NCI-H2196 (cell line): ENCODE data around the gene TRNAU1AP.
"Not testable (repeated sequence)": the region's sequence is repeated elsewhere in the genome, so short reads cannot be mapped to it uniquely, and the experiment has no call there.

ENCODE experiments used
- DNase-seq: peaks from one replicate; lab custom pipeline; 2025; ENCODE audit not compliant: unreplicated experiment; lab: John Stamatoyannopoulos, UW

Gene TRNAU1AP

DNA sequence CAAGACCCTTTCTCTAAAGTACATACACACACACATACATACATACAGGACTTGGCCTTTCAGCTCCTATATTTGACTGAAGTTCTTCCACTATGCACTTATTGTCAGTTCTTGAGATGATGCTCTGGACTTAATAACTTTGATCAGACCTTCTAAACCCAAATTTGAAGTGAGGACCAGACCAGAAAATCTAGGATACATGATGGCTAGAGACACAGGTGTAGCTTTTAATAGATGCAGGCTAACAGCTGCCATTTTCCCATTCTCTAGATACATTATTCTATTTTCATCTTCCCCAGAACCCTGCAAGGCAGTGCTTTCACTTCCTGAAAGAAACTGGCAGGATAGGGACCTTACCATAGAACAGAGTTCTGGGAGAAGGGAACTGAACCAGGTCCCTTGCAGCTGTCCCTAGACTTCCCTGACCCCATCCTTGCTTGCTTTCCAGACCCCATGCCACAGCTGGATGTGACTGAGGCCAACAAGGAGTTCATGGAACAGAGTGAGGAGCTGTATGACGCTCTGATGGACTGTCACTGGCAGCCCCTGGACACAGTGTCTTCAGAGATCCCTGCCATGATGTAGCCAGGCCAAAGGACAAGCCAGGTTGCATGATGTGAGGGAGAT lies 24.3 kb downstream of the TRNAU1AP start:
- DNase-seq = no peak

DNA sequence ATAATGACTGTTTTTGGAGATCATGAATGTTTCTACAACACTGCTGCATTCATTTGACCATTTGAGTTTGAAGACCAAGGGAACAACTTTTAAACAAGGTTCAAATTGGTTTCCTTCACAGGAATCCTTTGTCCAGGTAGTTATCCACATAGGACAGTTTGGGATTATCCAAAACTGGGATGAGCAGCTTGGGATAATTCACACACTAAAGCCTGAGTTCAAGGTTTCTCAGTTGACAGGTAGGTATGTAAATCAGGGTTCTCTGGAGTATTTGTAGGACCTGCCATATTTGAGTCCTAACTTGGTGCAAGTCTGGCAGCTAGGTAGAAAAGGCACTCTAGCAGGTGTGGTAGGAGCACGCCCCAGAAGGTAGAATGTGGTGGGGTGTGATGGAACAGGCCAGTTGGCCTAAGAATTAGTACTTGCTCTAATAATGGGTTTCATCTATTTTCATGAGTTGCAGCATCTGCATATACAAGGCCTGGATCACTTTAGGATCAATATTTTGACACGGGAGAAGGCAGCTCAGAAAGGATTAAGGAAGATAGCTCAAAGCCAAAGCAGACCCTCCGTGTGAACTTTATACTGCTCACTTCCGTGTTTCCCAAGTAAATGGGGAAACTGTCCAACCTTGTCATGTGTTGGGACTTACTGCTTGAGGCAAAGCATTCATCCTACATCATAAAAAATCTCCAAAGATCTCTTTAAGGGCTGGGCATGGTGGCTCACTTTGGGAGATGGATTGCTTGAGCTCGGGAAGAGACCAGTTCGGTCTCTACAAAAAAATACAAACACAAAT lies 25.1 kb downstream of the TRNAU1AP start:
- DNase-seq = no peak

DNA sequence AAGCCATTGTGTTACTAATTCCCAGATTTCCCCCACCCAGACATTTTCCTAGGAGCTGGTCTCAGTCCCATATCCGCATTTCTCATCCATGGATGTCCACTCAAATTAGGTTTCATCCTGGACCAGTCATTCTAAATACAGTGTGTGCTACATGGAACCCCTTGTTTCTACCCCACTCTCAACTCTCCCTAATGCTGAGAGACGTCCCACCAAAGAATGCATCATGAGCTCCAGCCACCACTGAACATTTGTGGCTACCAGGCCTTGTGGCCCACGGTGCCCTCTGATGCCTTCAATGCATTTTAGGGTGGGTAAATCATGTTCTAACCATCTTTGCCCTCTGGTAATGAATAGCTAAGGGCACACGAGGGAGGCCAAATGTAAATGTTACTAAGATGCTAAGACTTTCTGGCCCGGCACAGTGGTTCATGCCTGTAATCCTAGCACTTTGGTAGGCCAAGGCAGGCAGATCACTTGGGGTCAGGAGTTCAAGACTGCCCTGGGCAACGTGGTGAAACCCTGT lies 25.9 kb downstream of the TRNAU1AP start:
- DNase-seq = no peak

DNA sequence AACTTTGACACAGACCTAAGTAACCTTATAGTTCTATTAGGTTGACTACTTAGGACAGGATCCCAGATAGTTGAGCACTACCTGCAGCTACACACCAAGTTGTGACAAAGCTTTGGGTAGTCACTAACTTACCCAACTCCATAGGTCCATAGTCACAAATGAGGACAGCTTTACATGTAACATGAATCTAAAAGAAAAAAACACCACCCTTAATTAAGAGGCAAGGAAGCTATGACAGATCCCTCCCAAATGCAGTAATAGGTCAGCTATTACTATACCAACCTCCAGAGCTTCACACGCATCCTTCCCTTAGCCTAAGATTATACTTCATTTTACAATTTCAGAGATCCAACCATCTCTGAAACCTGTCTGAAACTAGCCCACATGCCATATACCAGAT lies 26.5 kb downstream of the TRNAU1AP start:
- DNase-seq = no peak

DNA sequence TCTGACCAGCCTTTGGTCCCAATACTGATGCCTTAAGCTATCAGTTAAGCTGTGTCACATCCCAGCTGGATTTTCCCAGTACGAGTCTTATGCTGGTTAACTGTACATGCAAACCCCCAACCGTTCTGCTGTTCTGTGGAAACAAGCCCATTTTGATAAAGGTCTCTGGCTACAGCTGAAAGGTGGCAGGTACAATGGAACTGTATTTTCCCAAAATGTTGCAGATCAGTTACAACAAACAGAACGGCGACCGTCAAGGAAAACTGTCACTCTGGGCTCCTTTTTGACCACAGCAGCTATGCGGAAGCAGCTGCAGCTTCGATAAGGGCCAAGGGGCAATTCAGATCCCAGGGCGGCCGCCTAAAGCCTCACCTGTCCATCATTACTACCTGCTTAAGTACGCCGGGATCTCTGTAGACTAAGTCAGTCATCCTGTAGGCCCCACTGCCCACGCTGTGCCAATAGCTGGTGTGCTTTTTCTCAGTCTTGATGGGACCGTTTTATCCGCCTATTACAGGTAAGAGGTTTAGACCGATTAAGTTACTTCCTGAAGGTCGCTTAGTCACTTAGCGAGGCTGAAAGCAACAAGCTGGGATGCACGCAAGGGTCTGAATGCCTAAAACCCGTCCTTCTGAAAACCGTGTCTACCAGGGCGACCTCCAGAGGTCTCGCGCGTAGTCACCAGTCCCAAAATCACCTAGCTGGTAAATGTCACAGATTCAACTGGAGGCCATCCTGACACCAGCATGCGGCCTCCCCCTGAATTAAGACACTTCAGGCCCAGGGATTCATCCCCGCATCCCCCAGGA lies 28.0 kb downstream of the TRNAU1AP start:
- peak; percentile 43 for DNase-seq

DNA sequence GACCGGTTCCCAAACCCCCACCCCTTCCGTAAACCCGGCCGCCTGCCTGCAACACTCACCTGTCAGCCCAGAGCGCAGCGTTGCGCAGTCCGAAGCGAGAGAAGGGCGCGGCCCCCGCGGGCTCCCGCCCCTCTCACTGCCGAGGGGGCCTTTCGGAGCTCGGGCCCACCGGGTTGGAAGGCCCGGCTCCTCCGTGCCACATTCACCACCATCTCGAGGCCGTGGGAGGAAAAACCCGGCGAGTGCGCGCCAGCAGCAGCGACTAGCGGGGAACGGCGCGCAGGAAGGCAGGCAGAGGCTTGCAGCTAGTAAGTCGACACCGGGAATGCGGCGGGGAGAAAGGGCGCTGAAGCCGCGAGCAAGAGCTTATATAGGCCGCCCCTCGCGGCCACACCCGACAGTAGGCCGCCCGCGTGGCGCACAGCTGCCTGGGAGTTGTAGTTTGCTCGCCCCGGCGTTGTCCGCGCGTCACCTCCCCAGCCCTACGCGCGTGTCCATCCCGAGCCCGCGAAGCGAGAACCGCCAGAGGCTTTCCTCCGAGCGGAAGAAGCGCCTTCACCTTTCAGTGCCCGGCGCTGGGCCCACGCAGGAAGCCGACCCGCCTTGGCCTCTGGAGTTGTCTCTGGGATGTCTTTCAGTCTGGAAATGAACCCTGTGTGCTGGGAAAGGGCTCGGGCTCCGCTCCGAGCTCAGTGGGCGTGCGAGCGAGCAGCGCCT lies 28.8 kb downstream of the TRNAU1AP start:
- DNase-seq = peak; percentile 95

DNA sequence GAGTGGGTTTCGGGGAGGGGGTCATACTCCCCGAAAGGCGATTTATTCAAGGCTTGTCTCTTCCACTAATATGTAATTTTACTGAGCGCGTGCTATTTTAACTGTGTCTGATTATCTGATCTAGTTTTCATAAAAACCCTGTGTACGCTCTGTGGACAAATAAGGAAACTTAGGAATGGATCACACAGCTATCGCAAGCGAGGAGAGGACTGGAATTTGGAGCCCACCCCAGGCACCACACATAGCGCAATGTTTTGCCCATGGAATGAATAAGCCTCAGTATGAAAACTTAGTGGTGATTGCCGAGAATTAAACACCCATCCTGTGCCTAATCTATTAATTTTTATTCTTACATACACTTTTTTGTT lies 29.3 kb downstream of the TRNAU1AP start:
- no peak for DNase-seq

DNA sequence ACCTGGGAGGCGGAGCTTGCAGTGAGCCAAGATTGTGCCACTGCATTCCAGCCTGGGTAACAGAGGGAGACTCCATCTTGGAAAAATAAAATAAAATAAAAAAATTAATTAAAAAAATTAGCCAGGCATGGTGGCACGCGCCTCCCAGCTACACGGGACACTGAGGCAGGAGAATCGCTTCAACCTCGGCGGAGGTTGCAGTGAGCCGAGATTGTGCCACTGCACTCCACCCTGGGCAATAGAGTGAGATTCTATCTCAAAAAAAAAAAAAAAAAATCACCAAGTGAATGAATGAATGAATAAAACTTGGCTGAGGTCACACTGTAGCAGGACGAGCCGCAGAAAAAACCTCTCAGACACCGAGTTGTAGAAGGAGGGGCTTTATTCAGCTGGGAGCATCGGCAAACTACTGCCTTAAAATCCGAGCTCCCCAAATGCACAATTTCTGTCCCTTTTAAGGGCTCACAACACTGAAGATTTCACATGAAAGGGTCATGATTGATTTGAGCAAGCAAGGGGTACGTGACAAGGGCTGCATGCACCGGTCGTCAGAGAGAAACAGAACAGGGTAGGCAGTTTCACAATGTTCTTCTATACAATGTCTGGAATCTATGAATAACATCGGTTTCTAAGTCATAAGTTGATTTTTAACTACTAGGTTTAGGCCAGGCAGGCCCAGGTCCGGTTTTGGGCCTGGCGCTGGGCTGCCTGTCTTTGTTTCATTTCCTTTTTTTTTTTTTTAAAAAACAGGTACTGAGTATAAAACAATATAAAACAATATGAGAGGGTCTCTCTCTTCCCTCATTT lies 33.9 kb downstream of the TRNAU1AP start:
- not testable (repeated sequence) for DNase-seq

DNA sequence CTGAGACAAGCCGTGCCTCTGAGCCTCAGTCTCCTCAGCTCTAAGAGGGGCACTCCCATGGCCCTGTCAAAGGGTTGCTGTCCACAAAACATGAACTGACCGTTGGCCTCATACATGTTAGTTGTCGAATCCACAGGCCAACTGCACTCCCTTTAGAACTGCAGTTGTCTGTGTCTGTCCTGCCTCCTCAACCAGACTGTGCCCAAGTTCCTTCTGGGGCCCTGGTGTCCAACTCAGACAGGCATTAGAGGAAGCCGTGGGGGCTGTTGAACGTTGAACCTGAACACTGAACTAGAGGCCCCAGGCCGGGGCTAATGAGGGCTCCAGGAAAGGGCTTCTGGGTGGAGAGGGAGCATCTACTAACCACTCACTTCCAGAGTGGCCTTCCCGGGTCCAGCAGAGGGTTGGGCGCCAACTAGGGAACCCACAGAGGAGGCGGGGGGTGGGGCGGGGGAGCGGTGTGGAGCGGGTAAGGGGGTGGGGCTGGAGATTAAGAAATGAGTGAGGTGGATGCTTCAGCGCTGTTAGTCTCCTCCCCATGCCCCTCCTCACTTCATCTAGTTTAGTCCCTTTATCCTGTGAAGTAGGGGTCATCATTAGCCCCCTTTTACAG lies 38.9 kb downstream of the TRNAU1AP start, which contains the start of gene RAB42:
Gene RAB42, plus strand, starts transcription at position 558 of the 613 bp plus-strand sequence. CDS start 247 bp downstream, outside the sequence.
- no peak for DNase-seq

DNA sequence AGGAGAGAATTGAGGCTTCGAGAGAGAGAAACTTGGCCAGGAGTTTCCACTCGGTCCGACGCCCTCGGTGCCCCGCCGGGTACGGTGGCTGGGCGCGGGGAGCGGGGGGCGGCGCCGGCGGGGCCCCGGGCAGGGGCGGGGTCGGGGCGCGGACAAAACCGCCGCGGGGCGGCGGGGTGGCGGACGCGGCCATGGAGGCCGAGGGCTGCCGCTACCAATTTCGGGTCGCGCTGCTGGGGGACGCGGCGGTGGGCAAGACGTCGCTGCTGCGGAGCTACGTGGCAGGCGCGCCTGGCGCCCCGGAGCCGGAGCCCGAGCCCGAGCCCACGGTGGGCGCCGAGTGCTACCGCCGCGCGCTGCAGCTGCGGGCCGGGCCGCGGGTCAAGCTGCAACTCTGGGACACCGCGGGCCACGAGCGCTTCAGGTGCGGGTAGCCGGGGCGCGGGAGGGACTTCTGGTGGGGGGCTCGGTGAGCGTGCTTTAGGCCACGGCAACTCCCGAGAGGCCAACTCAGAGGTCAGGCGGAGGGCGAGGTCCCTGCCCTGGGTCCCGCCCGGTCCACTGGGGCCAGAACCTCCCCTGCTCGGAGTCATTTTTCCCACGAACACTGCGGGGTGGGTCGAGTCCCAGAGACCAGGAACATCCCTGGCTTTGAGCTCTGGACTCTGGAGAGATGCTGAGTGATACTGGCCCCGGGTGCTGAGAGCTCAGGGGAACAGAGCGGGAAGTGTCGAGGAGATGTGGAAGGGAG lies 39.6 kb downstream of the TRNAU1AP start:
- DNase-seq = no peak

DNA sequence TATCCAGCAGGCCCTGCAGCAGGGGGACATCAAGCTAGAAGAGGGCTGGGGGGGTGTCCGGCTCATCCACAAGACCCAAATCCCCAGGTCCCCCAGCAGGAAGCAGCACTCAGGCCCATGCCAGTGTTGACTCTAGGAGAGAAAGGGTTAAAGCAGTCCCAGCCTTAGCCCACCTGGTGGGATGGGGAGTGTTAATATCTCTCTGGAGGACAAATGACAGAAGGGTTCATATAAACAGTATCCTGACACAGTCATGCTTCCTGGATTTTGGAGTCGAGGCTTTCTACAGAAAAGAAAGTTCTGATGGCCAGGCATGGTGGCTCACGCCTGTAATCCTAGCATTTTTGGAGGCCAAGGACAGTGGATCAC lies 41.1 kb downstream of the TRNAU1AP start:
- not testable (repeated sequence) for DNase-seq

DNA sequence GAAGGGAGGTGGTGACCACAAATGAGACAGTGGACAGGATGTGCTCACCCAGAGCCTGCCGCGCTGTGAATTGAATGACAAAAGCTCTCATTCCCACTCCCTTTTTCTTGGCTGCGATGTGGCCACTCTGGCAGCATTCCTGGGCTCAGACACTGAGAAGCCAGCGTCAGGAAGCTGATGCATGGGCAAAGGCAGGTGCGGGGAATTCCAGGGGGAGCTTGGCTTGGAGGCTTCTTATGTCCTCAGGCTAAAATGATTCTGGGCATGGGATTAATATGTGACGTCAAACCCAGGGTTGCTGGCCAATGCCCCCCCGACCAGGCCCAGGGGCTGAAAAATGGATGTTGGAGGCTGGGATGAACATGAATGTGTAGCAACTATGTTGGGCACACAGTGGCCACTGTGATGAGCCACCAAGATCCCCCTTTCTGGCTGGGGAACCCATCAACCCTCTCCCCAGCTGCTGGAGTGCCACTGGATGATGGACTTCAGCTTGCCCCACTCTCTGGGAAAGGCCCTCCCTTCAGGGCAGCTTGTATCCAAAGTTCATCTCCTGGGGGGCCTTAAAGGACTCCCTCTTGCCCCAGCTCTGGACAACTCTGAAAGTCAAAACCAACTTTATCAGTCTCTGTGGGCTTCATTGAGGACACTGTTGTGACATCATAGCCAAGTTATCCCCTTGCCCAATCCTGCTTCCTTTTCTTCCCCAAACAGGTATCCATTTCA lies 42.0 kb downstream of the TRNAU1AP start:
- peak; percentile 76 for DNase-seq

DNA sequence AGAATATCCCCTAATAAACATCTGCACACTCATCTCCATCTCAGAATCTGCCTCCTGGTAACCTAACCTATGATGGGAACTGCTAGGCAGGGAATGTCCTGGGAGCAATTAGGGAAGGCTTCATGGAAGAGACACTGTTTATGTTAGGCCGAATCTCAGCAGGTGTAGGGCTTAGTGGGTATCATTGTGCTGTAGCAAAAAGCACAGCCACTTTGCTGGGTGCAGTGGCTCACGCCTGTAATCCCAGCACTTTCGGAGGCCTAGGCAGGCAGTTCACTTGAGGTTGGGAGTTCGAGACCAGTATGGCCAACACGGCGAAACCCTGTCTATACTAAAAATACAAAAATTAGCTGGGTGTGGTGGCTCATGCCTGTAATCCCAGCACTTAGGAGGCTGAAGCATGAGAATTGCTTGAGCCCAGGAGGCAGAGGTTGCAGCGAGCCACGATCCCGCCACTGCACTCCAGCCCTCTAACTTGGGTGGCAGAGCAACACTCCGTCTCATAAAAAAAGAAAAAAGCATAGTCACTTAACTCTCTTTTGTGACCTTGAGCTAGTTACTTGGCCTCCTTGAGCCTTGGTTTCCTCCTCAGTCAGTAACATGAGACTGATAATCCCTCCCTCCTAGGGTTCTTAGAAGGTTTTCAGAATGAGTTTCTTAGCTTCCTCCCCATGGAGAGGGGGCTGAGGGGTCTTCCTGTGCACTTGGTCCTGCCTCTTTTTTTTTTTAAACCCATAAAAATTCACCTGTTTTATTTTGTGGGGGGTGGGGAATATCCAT lies 42.7 kb downstream of the TRNAU1AP start:
- DNase-seq = no peak

DNA sequence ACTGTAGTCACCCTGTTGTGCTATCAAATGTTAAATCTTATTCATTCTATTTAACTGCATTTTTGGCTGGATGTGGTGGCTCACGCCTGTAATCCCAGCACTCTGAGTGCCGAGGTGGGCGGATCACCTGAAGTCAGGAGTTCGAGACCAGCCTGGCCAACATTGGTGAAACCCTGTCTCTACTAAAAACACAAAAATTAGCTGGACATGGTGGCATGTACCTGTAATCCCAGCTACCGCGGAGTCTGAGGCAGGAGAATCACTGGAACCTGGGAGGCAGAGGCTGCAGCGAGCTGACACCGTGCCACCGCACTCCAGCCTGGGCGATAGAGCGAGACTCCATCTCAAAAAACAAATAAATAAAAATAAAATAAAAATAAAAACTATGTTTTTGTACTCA lies 43.4 kb downstream of the TRNAU1AP start:
- not testable (repeated sequence) for DNase-seq

DNA sequence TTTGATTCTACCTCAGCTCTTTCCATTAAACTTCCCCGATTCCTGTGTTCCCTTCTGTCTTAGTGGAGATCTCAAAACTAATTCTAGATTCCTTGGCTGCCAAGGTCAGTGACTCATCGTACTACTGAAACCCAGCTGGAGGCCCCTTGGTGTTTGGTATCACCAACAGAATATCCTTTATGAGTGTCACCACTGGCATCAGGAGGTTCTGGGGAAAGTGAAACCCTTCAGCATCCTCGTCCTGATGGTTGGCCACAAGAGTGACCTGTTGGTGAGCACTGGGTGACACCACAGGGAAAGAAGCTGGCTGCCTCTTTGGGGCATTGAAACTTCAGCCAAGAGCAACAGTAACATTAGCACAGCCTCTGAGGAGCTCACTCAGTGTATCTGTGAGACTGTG lies 48.8 kb downstream of the TRNAU1AP start:
- peak; percentile 58 for DNase-seq

DNA sequence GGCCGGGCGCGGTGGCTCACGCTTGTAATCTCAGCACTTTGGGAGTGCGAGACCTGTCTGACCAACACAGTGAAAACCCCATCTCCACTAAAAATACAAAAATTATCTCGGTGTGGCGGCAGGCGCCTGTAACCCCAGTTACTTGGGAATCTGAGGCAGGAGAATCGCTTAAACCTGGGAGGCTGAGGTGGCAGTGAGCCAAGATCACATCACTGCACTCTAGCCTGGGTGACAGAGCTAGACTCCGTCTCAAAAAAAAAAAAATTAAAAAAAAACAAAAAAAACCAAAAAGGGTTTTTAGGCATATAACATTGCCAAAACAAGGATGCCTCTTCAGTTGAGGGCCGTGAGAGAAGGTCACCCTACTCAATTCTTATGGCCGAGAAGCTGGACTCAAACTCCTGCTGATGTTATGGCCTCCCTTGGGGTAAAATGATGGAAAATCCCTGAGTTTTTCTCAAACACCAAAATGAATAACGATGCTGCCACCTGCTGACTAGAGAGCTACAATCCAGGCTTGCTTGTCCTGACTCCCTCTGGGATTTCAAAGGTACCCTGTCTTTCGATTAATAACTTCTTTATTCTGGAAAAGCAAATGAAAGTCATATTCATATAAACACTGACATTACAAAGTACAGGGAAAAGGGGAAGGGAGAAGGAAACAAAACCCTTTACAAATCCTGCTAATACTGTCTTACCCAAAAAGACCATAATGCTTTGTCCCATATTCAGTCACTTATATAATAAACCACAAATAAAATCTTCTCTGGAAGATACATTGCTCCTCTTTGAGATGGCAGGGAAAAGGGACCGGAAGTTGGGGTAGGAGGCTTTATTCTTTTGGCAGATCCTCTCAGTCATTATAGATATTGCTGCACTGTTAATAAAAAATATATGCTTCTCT lies 49.9 kb downstream of the TRNAU1AP start:
- DNase-seq = peak; percentile 84
